NCI-H526 treated with DMSO at 0.1 percent for 48 hours (cell line): Measurements from ENCODE around the gene SEBOX.
A peak's percentile ranks its signal among the peaks of the same experiment; 100 is the strongest.

Experiments
- DNase-seq: peaks from one replicate; lab custom pipeline; 2025; lab: John Stamatoyannopoulos, UW

SEBOX gene

GRCh38 chr17:28368306-28368831, 3.4 kb upstream of the SEBOX start:
- DNase-seq, result no peak

- DNase-seq, result no peak
Measured at GRCh38 chr17:28367641-28368305, 2.8 kb upstream of the SEBOX start.

GRCh38 chr17:28366605-28367004, 1.6 kb upstream of the SEBOX start:
- DNase-seq, result no peak

GRCh38 chr17:28365487-28365886, 488 bp upstream of the SEBOX start:
- no peak for DNase-seq

- no peak for DNase-seq
Measured at GRCh38 chr17:28363776-28364650, 986 bp downstream of the SEBOX start.

GRCh38 chr17:28363186-28363585, 1.8 kb downstream of the SEBOX start:
- no peak for DNase-seq

GRCh38 chr17:28357901-28358197, 7.2 kb downstream of the SEBOX start:
- no peak for DNase-seq

GRCh38 chr17:28357061-28357900, 7.7 kb downstream of the SEBOX start, which contains the start of gene POLDIP2:
Gene POLDIP2, minus strand, starts transcription at chr17:28357527. Its CDS starts 79 bp downstream, at chr17:28357448.
- peak; percentile 94 for DNase-seq

- DNase-seq, result no peak
Measured at GRCh38 chr17:28350271-28350670, 14.7 kb downstream of the SEBOX start.

- DNase-seq, result no peak
Measured at GRCh38 chr17:28348979-28349378, 16.0 kb downstream of the SEBOX start.

GRCh38 chr17:28347261-28347891, 17.6 kb downstream of the SEBOX start:
- DNase-seq, result no peak

- DNase-seq, result no peak
Measured at GRCh38 chr17:28346746-28347246, 18.2 kb downstream of the SEBOX start.

GRCh38 chr17:28346199-28346580, 18.8 kb downstream of the SEBOX start:
- DNase-seq, result no peak

- DNase-seq, result no peak
Measured at GRCh38 chr17:28345419-28346198, 19.4 kb downstream of the SEBOX start.

GRCh38 chr17:28344435-28344901, 20.5 kb downstream of the SEBOX start:
- DNase-seq, result no peak

- no peak for DNase-seq
Measured at GRCh38 chr17:28344011-28344410, 21.0 kb downstream of the SEBOX start.

- no peak for DNase-seq
Measured at GRCh38 chr17:28343491-28343932, 21.5 kb downstream of the SEBOX start.

- DNase-seq, result no peak
Measured at GRCh38 chr17:28342313-28342712, 22.7 kb downstream of the SEBOX start.

- DNase-seq, result no peak
Measured at GRCh38 chr17:28341516-28341915, 23.5 kb downstream of the SEBOX start.

- DNase-seq, result no peak
Measured at GRCh38 chr17:28340374-28340773, 24.6 kb downstream of the SEBOX start.

- no peak for DNase-seq
Measured at GRCh38 chr17:28339431-28339830, 25.6 kb downstream of the SEBOX start.
